Neural cell (in vitro differentiated cells): Measurements from ENCODE around the gene ATP8B4. TPM values are rescaled to one million over a fixed set of nuclear protein-coding genes. Genes with fewer than 3 reads are reported as not detected.

Experiments
- H2AFZ ChIP-seq: fragments of 200-600, 300-800 bp; sonication (generic), shearing (Covaris generic); 2 replicates; pipeline ENCODE4 v1.6.0; 2014; ENCODE audit warnings: low read depth, mild to moderate bottlenecking, antibody characterized with exemption, low read length, moderate library complexity
- H3F3A ChIP-seq: fragments of 200-600 bp; shearing (Covaris generic); 2 replicates; pipeline ENCODE4 v1.6.1; 2016; ENCODE audit warnings: mild to moderate bottlenecking, moderate library complexity, mixed read lengths, antibody characterized with exemption, low read length; ENCODE audit not compliant: insufficient read depth, poor library complexity, severe bottlenecking
- H3K27ac ChIP-seq: fragments of 200-600, 300-800 bp; sonication (generic), shearing (Covaris generic); 2 replicates; pipeline ENCODE4 v1.5.1; 2014; ENCODE audit warnings: mild to moderate bottlenecking, low read length, moderate library complexity
- H3K27me3 ChIP-seq: fragments of 300-800, 200-600 bp; sonication (generic), shearing (Covaris generic); 2 replicates; pipeline ENCODE4 v1.6.0; 2014; ENCODE audit warnings: mild to moderate bottlenecking, low read depth, low read length, moderate library complexity; ENCODE audit not compliant: insufficient read depth
- H3K36me3 ChIP-seq: fragments of 300-800, 200-600 bp; sonication (generic), shearing (Covaris generic); 2 replicates; pipeline ENCODE4 v1.5.1; 2014; ENCODE audit warnings: mild to moderate bottlenecking, antibody characterized with exemption, low read length, moderate library complexity; ENCODE audit not compliant: insufficient read depth
- H3K4me2 ChIP-seq: fragments of 300-800, 200-600 bp; sonication (generic), shearing (Covaris generic); 2 replicates; pipeline ENCODE4 v1.6.0; 2014; ENCODE audit warnings: mild to moderate bottlenecking, low read length
- H3K4me3 ChIP-seq: fragments of 300-800, 200-600 bp; sonication (generic), shearing (Covaris generic); 2 replicates; pipeline ENCODE4 v1.5.1; 2014; ENCODE audit warnings: mild to moderate bottlenecking, low read length, moderate library complexity
- H3K79me2 ChIP-seq: fragments of 200-600 bp; shearing (Covaris generic); replicated peaks from 2 replicates; pipeline ENCODE4 v1.6.0; 2014; ENCODE audit warnings: mild to moderate bottlenecking, low read length, moderate library complexity; ENCODE audit not compliant: insufficient read depth
- H3K9ac ChIP-seq: fragments of 300-800, 200-600 bp; sonication (generic), shearing (Covaris generic); 2 replicates; pipeline ENCODE4 v1.6.1; 2016; ENCODE audit warnings: mild to moderate bottlenecking, low read length, mixed read lengths
- H3K9me2 ChIP-seq: fragments of 200-600 bp; shearing (Covaris generic); 2 replicates; pipeline ENCODE4 v1.6.1; 2016; ENCODE audit warnings: mild to moderate bottlenecking, low read length, mixed read lengths; ENCODE audit not compliant: insufficient read depth
- H3K9me3 ChIP-seq: fragments of 200-600, 300-800 bp; sonication (generic), shearing (Covaris generic); 2 replicates; pipeline ENCODE4 v1.6.1; 2016; ENCODE audit warnings: mild to moderate bottlenecking, mixed run types, low read length, moderate library complexity, mixed read lengths
- H4K20me1 ChIP-seq: fragments of 200-600 bp; shearing (Covaris generic); 2 replicates; pipeline ENCODE4 v1.6.1; 2016; ENCODE audit warnings: mild to moderate bottlenecking, mixed run types; ENCODE audit not compliant: insufficient read depth
- CTCF ChIP-seq: fragments of 450-650 bp; IDR thresholded peaks from 2 replicates; pipeline ENCODE4 v1.5.1; 2014; ENCODE audit warnings: antibody characterized with exemption, mild to moderate bottlenecking, moderate library complexity; ENCODE audit not compliant: poor library complexity, severe bottlenecking
- EP300 ChIP-seq: fragments of 450-650 bp; conservative IDR thresholded peaks from 2 replicates; pipeline ENCODE4 v1.6.1; 2014; ENCODE audit warnings: antibody characterized with exemption, mild to moderate bottlenecking, moderate library complexity; ENCODE audit not compliant: poor library complexity, severe bottlenecking
- EZH2 ChIP-seq: fragments of 200-600, 300-800 bp; shearing (Covaris generic), sonication (generic); IDR thresholded peaks from 2 replicates; pipeline ENCODE4 v1.6.1; 2014; ENCODE audit warnings: antibody characterized with exemption, low read length, borderline replicate concordance, mild to moderate bottlenecking; ENCODE audit not compliant: insufficient read depth, poor library complexity, severe bottlenecking
- MXI1 ChIP-seq: fragments of 450-650 bp; conservative IDR thresholded peaks from 2 replicates; pipeline ENCODE4 v1.6.1; 2014; ENCODE audit warnings: antibody characterized with exemption, mild to moderate bottlenecking; ENCODE audit not compliant: poor library complexity, severe bottlenecking
- POLR2AphosphoS5 ChIP-seq: IDR thresholded peaks from 2 replicates; pipeline ENCODE4 v1.6.1; 2012
- SMC3 ChIP-seq: fragments of 450-650 bp; conservative IDR thresholded peaks from 2 replicates; pipeline ENCODE4 v1.6.1; 2014; ENCODE audit warnings: antibody characterized with exemption, mild to moderate bottlenecking, moderate library complexity; ENCODE audit not compliant: poor library complexity
- TAF1 ChIP-seq: IDR thresholded peaks from 2 replicates; pipeline ENCODE4 v1.6.1; 2012; ENCODE audit warnings: low read depth
- polyA plus RNA-seq: library from polyadenylated mRNA; depleted of rRNA; stranded (reverse); fragments of >200 nt; gene quantifications from 2 replicates; pipeline ENCODE4 v1.2.3, GENCODE V29; 2014
- TF ChIP-seq, protein P1 (sequence below): IDR thresholded peaks from 2 replicates; pipeline ENCODE4 v1.6.1; 2012; ENCODE audit warnings: borderline replicate concordance

Gene ATP8B4
- polyA plus RNA-seq, 1 donor from 2014 or later = 2.9 TPM

GRCh38 chr15:49831206-49831965 lies 287.6 kb downstream of the ATP8B4 start:
- H4K20me1 ChIP-seq = no peaks in the 10 kb centered on the region
- H3K4me2 ChIP-seq = no peak overlapping the region
- no peaks in the 10 kb centered on the region for H3K27me3 ChIP-seq
- H2AFZ ChIP-seq = no peak overlapping the region
- no peaks in the 10 kb centered on the region for H3K36me3 ChIP-seq
- TF ChIP-seq SMC3 (no peak), CTCF (no peak), EZH2 (no peak), POLR2AphosphoS5 (no peak), MXI1 (no peak), TAF1 (no peak)
- TF ChIP-seq, protein P1, sequence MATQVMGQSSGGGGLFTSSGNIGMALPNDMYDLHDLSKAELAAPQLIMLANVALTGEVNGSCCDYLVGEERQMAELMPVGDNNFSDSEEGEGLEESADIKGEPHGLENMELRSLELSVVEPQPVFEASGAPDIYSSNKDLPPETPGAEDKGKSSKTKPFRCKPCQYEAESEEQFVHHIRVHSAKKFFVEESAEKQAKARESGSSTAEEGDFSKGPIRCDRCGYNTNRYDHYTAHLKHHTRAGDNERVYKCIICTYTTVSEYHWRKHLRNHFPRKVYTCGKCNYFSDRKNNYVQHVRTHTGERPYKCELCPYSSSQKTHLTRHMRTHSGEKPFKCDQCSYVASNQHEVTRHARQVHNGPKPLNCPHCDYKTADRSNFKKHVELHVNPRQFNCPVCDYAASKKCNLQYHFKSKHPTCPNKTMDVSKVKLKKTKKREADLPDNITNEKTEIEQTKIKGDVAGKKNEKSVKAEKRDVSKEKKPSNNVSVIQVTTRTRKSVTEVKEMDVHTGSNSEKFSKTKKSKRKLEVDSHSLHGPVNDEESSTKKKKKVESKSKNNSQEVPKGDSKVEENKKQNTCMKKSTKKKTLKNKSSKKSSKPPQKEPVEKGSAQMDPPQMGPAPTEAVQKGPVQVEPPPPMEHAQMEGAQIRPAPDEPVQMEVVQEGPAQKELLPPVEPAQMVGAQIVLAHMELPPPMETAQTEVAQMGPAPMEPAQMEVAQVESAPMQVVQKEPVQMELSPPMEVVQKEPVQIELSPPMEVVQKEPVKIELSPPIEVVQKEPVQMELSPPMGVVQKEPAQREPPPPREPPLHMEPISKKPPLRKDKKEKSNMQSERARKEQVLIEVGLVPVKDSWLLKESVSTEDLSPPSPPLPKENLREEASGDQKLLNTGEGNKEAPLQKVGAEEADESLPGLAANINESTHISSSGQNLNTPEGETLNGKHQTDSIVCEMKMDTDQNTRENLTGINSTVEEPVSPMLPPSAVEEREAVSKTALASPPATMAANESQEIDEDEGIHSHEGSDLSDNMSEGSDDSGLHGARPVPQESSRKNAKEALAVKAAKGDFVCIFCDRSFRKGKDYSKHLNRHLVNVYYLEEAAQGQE = no peak
- no peaks in the 10 kb centered on the region for H3K79me2 ChIP-seq
- H3F3A ChIP-seq = no peaks in the 10 kb centered on the region
- no peak overlapping the region for H3K4me3 ChIP-seq
- no peaks in the 10 kb centered on the region for H3K9me2 ChIP-seq
- H3K9ac ChIP-seq = no peak overlapping the region
- no peaks in the 10 kb centered on the region for H3K9me3 ChIP-seq
- H3K27ac ChIP-seq = no peak overlapping the region

DNA sequence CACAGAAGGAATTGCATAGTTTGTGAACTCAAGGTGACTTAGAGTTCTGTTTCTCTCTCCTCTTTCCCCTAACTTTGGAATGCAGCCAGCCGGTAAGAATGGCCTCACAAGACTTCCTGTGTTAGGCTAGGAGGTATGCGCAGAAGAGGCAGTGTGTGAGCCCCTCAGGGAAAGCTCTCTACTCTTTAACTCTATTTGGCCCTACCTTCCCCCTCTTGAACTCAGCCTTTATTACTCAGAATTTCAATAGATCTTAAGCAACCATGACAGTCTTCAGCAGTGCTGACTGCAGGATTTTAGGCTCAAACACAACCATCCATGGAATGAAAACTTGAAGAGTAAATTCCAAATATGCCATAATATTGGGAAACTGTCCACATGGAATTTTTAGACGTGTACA lies 288.6 kb downstream of the ATP8B4 start:
- H3K4me3 ChIP-seq = no peak overlapping the region
- H3K9me2 ChIP-seq = no peaks in the 10 kb centered on the region
- no peaks in the 10 kb centered on the region for H3F3A ChIP-seq
- H3K9me3 ChIP-seq = no peaks in the 10 kb centered on the region
- TF ChIP-seq EP300 (no peak), SMC3 (no peak), POLR2AphosphoS5 (no peak)
- TF ChIP-seq, protein P1 = no peak
- H3K9ac ChIP-seq = no peak overlapping the region
- no peak overlapping the region for H3K27ac ChIP-seq
- no peaks in the 10 kb centered on the region for H4K20me1 ChIP-seq
- H2AFZ ChIP-seq = no peak overlapping the region
- no peaks in the 10 kb centered on the region for H3K36me3 ChIP-seq
- H3K79me2 ChIP-seq = no peaks in the 10 kb centered on the region
- H3K27me3 ChIP-seq = no peaks in the 10 kb centered on the region
- no peak overlapping the region for H3K4me2 ChIP-seq
